Measurements from ENCODE around the gene ZNF546. TPM values are rescaled to one million over a fixed set of nuclear protein-coding genes. Genes with fewer than 3 reads are reported as not detected.

The ZNF546 gene
- total and polyA plus RNA-seq, 2 donors (not counting 3 experiments of a cell fraction or from before 2014, with no cell fraction given): 1.0 to 4.3 TPM

GRCh38 chr19:39966617-39967016, 30.2 kb upstream of the ZNF546 start:
- H3K36me3 ChIP-seq (ENCODE audit: control insufficient read depth in 2 of 2, extremely low read depth in 1 of 2, insufficient read depth in 2 of 2, low read length in 2 of 2): no peaks in the 10 kb centered on the region
- H4K20me1 ChIP-seq (replicated peaks; ENCODE audit: control insufficient read depth, extremely low read depth, insufficient read depth, low read length): no peaks in the 10 kb centered on the region
- no peaks in the 10 kb centered on the region for H3K9me3 ChIP-seq (replicated peaks; ENCODE audit: control insufficient read depth, insufficient read depth, low read length)
- no peak overlapping the region for H3K9ac ChIP-seq (replicated peaks; ENCODE audit: extremely low read depth, insufficient read depth, low read length)
- H3K4me2 ChIP-seq (ENCODE audit: insufficient read depth, low read length): no peak overlapping the region
- DNase-seq (ENCODE audit: low read depth, low spot score): no peak
- TF ChIP-seq POLR2AphosphoS5 (IDR thresholded peaks at IDR 0.05; ENCODE audit: insufficient read depth, low read depth, low read length) (no peak), EZH2 (IDR thresholded peaks at IDR 0.05; ENCODE audit: borderline replicate concordance, low read depth, low read length, severe bottlenecking) (no peak), CTCF (IDR thresholded peaks at IDR 0.05; ENCODE audit: extremely low read depth in 1 of 2, insufficient read depth in 1 of 2, low read depth in 1 of 2, low read length in 2 of 2) (no peak), JUN (IDR thresholded peaks at IDR 0.05; ENCODE audit: borderline replicate concordance, insufficient read depth, insufficient read length, low read depth) (no peak), FOS (IDR thresholded peaks at IDR 0.05; ENCODE audit: borderline replicate concordance, insufficient read depth, low read length) (no peak), MYC (IDR thresholded peaks at IDR 0.05; ENCODE audit: low read depth, low read length) (no peak), POLR2A (IDR thresholded peaks at IDR 0.05; ENCODE audit: low read depth, low read length) (no peak), MAX (IDR thresholded peaks at IDR 0.05; ENCODE audit: insufficient read depth, insufficient read length) (no peak), GATA2 (IDR thresholded peaks at IDR 0.05; ENCODE audit: insufficient read depth, insufficient read length, low read depth, low read length) (no peak)
- peaks cover 6% of the 10 kb centered on the region for H3K79me2 ChIP-seq (ENCODE audit: control insufficient read depth, insufficient read depth, low read length)
- H3K4me1 ChIP-seq (ENCODE audit: control insufficient read depth, extremely low read depth, insufficient read depth, low read length): peaks cover 6% of the 10 kb centered on the region
- H3K27ac ChIP-seq (ENCODE audit: insufficient read depth, low read depth, low read length): no peak overlapping the region
- POLR2A ChIA-PET: interaction anchor here (0.7 kb wide), 1 partner anchor 882 kb away, joined by 7 read pairs; no protein-coding TSS in a partner anchor
- FAIRE-seq: no peak
- H3K4me3 ChIP-seq (replicated peaks in 1 of 3; ENCODE audit: insufficient read depth in 1 of 3, low read depth in 1 of 3, low read length in 3 of 3): no peak overlapping the region
- dilution Hi-C loops (cut with MboI; ENCODE audit: extremely low pct_ligation_motif_present, low sequenced_read_pairs) (no loop called here), intact Hi-C loops (cut with micrococcal nuclease) (no loop called here)
- no TSS peak for BruUV-seq (replicated peaks)
- no peaks in the 10 kb centered on the region for H3K9me1 ChIP-seq (replicated peaks; ENCODE audit: control insufficient read depth, extremely low read depth, insufficient read depth, low read length)
- H2AFZ ChIP-seq (ENCODE audit: low read depth, low read length): no peak overlapping the region
- H3K27me3 ChIP-seq (ENCODE audit: control insufficient read depth in 2 of 2, insufficient read depth in 2 of 2, low read length in 2 of 2): no peaks in the 10 kb centered on the region
- CTCF ChIA-PET: no interaction called here

Measured in endothelial cell of umbilical vein (primary cell).